Astrocyte (in vitro differentiated cells and primary cell): ENCODE measurements around the gene C6orf47. TPM values are rescaled to one million over a fixed set of nuclear protein-coding genes. Genes with fewer than 3 reads are reported as not detected.

Experiments used
- DNase-seq: peaks from one replicate; pipeline ENCODE4 v3.0.0-alpha.2; 2010; ENCODE audit warnings: low read depth
- FAIRE-seq: peaks from 2 replicates; lab custom pipeline; 2011; peaks lifted over from hg19 to GRCh38; lab: Jason Lieb, UNC
- H2AFZ ChIP-seq: 2 replicates; pipeline ENCODE4 v1.6.0; 2012; ENCODE audit warnings: low read depth, low read length, inconsistent platforms
- H3K27ac ChIP-seq: 2 replicates; pipeline ENCODE4 v1.5.1; 2011; ENCODE audit warnings: low read depth, low read length, inconsistent platforms
- H3K27me3 ChIP-seq: 2 replicates; pipeline ENCODE4 v1.6.0; 2011; ENCODE audit warnings: low read length, inconsistent platforms; ENCODE audit not compliant: insufficient read depth
- H3K36me3 ChIP-seq: 2 replicates; pipeline ENCODE4 v1.5.1; 2011; ENCODE audit warnings: low read length, inconsistent platforms; ENCODE audit not compliant: insufficient read depth
- H3K4me1 ChIP-seq: 2 replicates; pipeline ENCODE4 v1.5.1; 2011; ENCODE audit warnings: low read length, inconsistent platforms; ENCODE audit not compliant: insufficient read depth
- H3K4me2 ChIP-seq: 2 replicates; pipeline ENCODE4 v1.6.0; 2012; ENCODE audit warnings: low read length, inconsistent platforms
- H3K4me3 ChIP-seq: 2 replicates; pipeline ENCODE4 v1.5.1; 2011; ENCODE audit warnings: low read depth, mild to moderate bottlenecking, low read length, inconsistent platforms; ENCODE audit not compliant: insufficient read depth
- H3K79me2 ChIP-seq: 2 replicates; pipeline ENCODE4 v1.6.0; 2012; ENCODE audit warnings: mild to moderate bottlenecking, low read length, inconsistent platforms; ENCODE audit not compliant: insufficient read depth
- H3K9ac ChIP-seq: 2 replicates; pipeline ENCODE4 v1.6.0; 2012; ENCODE audit warnings: mild to moderate bottlenecking, low read length, inconsistent platforms
- H3K9me3 ChIP-seq: 2 replicates; pipeline ENCODE4 v1.5.1; 2012; ENCODE audit warnings: low read depth, mild to moderate bottlenecking, low read length, inconsistent platforms; ENCODE audit not compliant: insufficient read depth
- H4K20me1 ChIP-seq: 2 replicates; pipeline ENCODE4 v1.6.0; 2012; ENCODE audit warnings: low read length, inconsistent platforms; ENCODE audit not compliant: insufficient read depth
- H3K27ac Mint-ChIP-seq: one replicate; pipeline ENCODE4 v1.8.0; 2021; ENCODE audit warnings: mild to moderate bottlenecking, mixed read lengths; ENCODE audit not compliant: unreplicated experiment
- H3K27me3 Mint-ChIP-seq: one replicate; pipeline ENCODE4 v1.8.0; 2021; ENCODE audit warnings: low read depth, mixed read lengths; ENCODE audit not compliant: unreplicated experiment
- H3K36me3 Mint-ChIP-seq: one replicate; pipeline ENCODE4 v1.8.0; 2021; ENCODE audit warnings: low read depth, mixed read lengths; ENCODE audit not compliant: unreplicated experiment
- H3K4me1 Mint-ChIP-seq: one replicate; pipeline ENCODE4 v1.8.0; 2021; ENCODE audit warnings: low read depth, mixed read lengths; ENCODE audit not compliant: unreplicated experiment
- H3K4me3 Mint-ChIP-seq: one replicate; pipeline ENCODE4 v1.8.0; 2021; ENCODE audit warnings: mild to moderate bottlenecking, moderate library complexity, mixed read lengths; ENCODE audit not compliant: unreplicated experiment
- H3K9me3 Mint-ChIP-seq: one replicate; pipeline ENCODE4 v1.8.0; 2021; ENCODE audit warnings: mild to moderate bottlenecking, mixed read lengths; ENCODE audit not compliant: unreplicated experiment
- EZH2 ChIP-seq: IDR thresholded peaks from 2 replicates; pipeline ENCODE4 v1.6.1; 2012; ENCODE audit warnings: mild to moderate bottlenecking, low read length, inconsistent platforms; ENCODE audit not compliant: insufficient read depth
- total RNA-seq: library from RNA; stranded (reverse); gene quantifications from 2 replicates; pipeline ENCODE4 v1.2.1, GENCODE V29; 2021
- TF ChIP-seq, protein P1 (sequence below): IDR thresholded peaks from 2 replicates; pipeline ENCODE4 v1.5.1; 2011; ENCODE audit warnings: low read depth, mild to moderate bottlenecking, inconsistent platforms, low read length, moderate library complexity; ENCODE audit not compliant: insufficient read depth

C6orf47 gene
- total RNA-seq, 1 donor from 2014 or later: 14.7 TPM

GRCh38 chr6:31639449-31639861, 21.1 kb downstream of the C6orf47 start:
- no peak overlapping the region for H3K4me3 ChIP-seq
- no peaks in the 10 kb centered on the region for H3K79me2 ChIP-seq
- peak overlapping the region; percentile 57 for H3K9ac ChIP-seq
- Mint-ChIP-seq H3K4me3 (no peak overlapping the region), H3K27ac (no peak overlapping the region), H3K27me3 (no peaks in the 10 kb centered on the region), H3K4me1 (peaks cover 3% of the 10 kb centered on the region), H3K9me3 (no peaks in the 10 kb centered on the region), H3K36me3 (peaks cover 30% of the 10 kb centered on the region)
- H3K9me3 ChIP-seq: no peaks in the 10 kb centered on the region
- TF ChIP-seq EZH2: no peak
- TF ChIP-seq, protein P1, sequence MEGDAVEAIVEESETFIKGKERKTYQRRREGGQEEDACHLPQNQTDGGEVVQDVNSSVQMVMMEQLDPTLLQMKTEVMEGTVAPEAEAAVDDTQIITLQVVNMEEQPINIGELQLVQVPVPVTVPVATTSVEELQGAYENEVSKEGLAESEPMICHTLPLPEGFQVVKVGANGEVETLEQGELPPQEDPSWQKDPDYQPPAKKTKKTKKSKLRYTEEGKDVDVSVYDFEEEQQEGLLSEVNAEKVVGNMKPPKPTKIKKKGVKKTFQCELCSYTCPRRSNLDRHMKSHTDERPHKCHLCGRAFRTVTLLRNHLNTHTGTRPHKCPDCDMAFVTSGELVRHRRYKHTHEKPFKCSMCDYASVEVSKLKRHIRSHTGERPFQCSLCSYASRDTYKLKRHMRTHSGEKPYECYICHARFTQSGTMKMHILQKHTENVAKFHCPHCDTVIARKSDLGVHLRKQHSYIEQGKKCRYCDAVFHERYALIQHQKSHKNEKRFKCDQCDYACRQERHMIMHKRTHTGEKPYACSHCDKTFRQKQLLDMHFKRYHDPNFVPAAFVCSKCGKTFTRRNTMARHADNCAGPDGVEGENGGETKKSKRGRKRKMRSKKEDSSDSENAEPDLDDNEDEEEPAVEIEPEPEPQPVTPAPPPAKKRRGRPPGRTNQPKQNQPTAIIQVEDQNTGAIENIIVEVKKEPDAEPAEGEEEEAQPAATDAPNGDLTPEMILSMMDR: no peak
- H3K36me3 ChIP-seq: peaks cover 58% of the 10 kb centered on the region
- H2AFZ ChIP-seq: no peak overlapping the region
- H3K4me2 ChIP-seq: peak overlapping the region; percentile 62
- DNase-seq (peak; percentile 72), FAIRE-seq (no peak)
- no peaks in the 10 kb centered on the region for H3K27me3 ChIP-seq
- peaks cover 13% of the 10 kb centered on the region for H3K4me1 ChIP-seq
- H4K20me1 ChIP-seq: peaks cover 56% of the 10 kb centered on the region
- peak overlapping the region; percentile 55 for H3K27ac ChIP-seq

- peak overlapping the region; percentile 20 for H3K4me3 Mint-ChIP-seq
Measured at GRCh38 chr6:31639043-31639442, 21.5 kb downstream of the C6orf47 start.

More at GRCh38 chr6:31639043-31639442, 21.5 kb downstream of the C6orf47 start:
- Histone ChIP-seq H3K27ac (peak overlapping the region; percentile 55), H3K27me3 (no peaks in the 10 kb centered on the region), H3K4me1 (peaks cover 13% of the 10 kb centered on the region), H2AFZ (no peak overlapping the region), H3K36me3 (peaks cover 60% of the 10 kb centered on the region), H3K4me2 (peak overlapping the region; percentile 62), H3K9ac (peak overlapping the region; percentile 57), H3K4me3 (no peak overlapping the region), H3K79me2 (no peaks in the 10 kb centered on the region), H3K9me3 (no peaks in the 10 kb centered on the region), H4K20me1 (peaks cover 58% of the 10 kb centered on the region)
- no peak overlapping the region for H3K27ac Mint-ChIP-seq
- TF ChIP-seq EZH2: no peak
- TF ChIP-seq, protein P1: no peak
- H3K4me1 Mint-ChIP-seq: peaks cover 3% of the 10 kb centered on the region
- no peak for DNase-seq
- H3K9me3 Mint-ChIP-seq: no peaks in the 10 kb centered on the region
- no peaks in the 10 kb centered on the region for H3K27me3 Mint-ChIP-seq
- peaks cover 31% of the 10 kb centered on the region for H3K36me3 Mint-ChIP-seq
- FAIRE-seq: no peak
